H1 (cell line): ENCODE measurements around the gene DPF3. TPM values are rescaled to one million over a fixed set of nuclear protein-coding genes. Genes with fewer than 3 reads are reported as not detected.

ENCODE experiments used
- CTCF ChIA-PET: fragments of 300-600 bp; sonication (Branson Sonifier 250); formaldehyde crosslinking; loops from one replicate; lab custom pipeline; 2021; ENCODE audit not compliant: partially characterized antibody; lab: Charles Lee
- POLR2A ChIA-PET: fragments of 300-600 bp; sonication (Branson Sonifier 250); formaldehyde crosslinking; loops from one replicate; lab custom pipeline; 2021; ENCODE audit warnings: inconsistent platforms; ENCODE audit not compliant: partially characterized antibody; lab: Charles Lee
- DNase-seq, 2 experiments: peaks; one replicate each; pipeline versions ENCODE4 v3.0.0 to v3.0.0-alpha.2; 2010 to 2022; ENCODE audit warnings: low spot score in 2 of 2, low read depth in 1 of 2, mixed read lengths in 1 of 2
- FAIRE-seq: peaks from 2 replicates; lab custom pipeline; 2011; peaks lifted over from hg19 to GRCh38; lab: Jason Lieb, UNC
- H2AFZ ChIP-seq: 2 replicates; pipeline ENCODE4 v1.8.1; 2012; ENCODE audit warnings: low read length, inconsistent platforms
- H2AK5ac ChIP-seq: 2 replicates; pipeline ENCODE4 v1.6.1; 2013; ENCODE audit warnings: low read depth, low read length
- H2BK120ac ChIP-seq: replicated peaks from 2 replicates; pipeline ENCODE3; 2013; ENCODE audit warnings: low read depth, low read length, inconsistent platforms
- H2BK12ac ChIP-seq: 2 replicates; pipeline ENCODE4 v1.6.1; 2013; ENCODE audit warnings: low read depth, low read length
- H2BK15ac ChIP-seq: 2 replicates; pipeline ENCODE4 v1.6.1; 2013; ENCODE audit warnings: low read length
- H2BK20ac ChIP-seq: 2 replicates; pipeline ENCODE4 v1.6.1; 2013; ENCODE audit warnings: low read length
- H2BK5ac ChIP-seq: 2 replicates; pipeline ENCODE4 v1.6.1; 2013; ENCODE audit warnings: low read depth, low read length
- H3K14ac ChIP-seq: 2 replicates; pipeline ENCODE4 v1.6.1; 2013; ENCODE audit warnings: inconsistent platforms; ENCODE audit not compliant: insufficient read length
- H3K18ac ChIP-seq: 2 replicates; pipeline ENCODE4 v1.6.1; 2013; ENCODE audit warnings: low read length; ENCODE audit errors: extremely low read depth
- H3K23ac ChIP-seq: 2 replicates; pipeline ENCODE4 v1.6.1; 2013; ENCODE audit warnings: inconsistent platforms; ENCODE audit not compliant: insufficient read length
- H3K23me2 ChIP-seq: 2 replicates; pipeline ENCODE4 v1.6.1; 2013; ENCODE audit warnings: low read depth, low read length
- H3K27ac ChIP-seq: 2 replicates; pipeline ENCODE4 v1.6.1; 2011; ENCODE audit warnings: low read depth, low read length, inconsistent platforms
- H3K27me3 ChIP-seq, 4 experiments: replicated peaks in 1 of 4; 1 replicate in 1 of 4; 2 replicates in 3 of 4; pipeline versions ENCODE4 v1.6.1 to v1.8.1; 2011 to 2013; ENCODE audit warnings: low read length in 3 of 4, mild to moderate bottlenecking in 3 of 4, inconsistent platforms in 2 of 4, mixed read lengths in 2 of 4, moderate library complexity in 1 of 4; ENCODE audit not compliant: control insufficient read depth in 3 of 4, insufficient read depth in 3 of 4; ENCODE audit errors: extremely low read depth in 1 of 4
- H3K36me3 ChIP-seq, 4 experiments: 2 replicates each; pipeline versions ENCODE4 v1.6.1 to v1.8.1; 2011 to 2013; ENCODE audit warnings: mild to moderate bottlenecking in 4 of 4, low read length in 3 of 4, moderate library complexity in 2 of 4, control low read depth in 1 of 4, inconsistent platforms in 1 of 4; ENCODE audit not compliant: insufficient read depth in 4 of 4, control insufficient read depth in 2 of 4
- H3K4ac ChIP-seq: replicated peaks from 2 replicates; pipeline ENCODE3; 2013; ENCODE audit warnings: low read length, low read depth, mixed read lengths, inconsistent platforms; ENCODE audit not compliant: insufficient read length
- H3K4me1 ChIP-seq, 4 experiments: replicated peaks in 1 of 4; 1 replicate in 1 of 4; 2 replicates in 3 of 4; pipeline versions ENCODE4 v1.6.1 to v1.8.1; 2011 to 2013; ENCODE audit warnings: low read length in 3 of 4, inconsistent platforms in 2 of 4, mixed read lengths in 1 of 4; ENCODE audit not compliant: insufficient read depth in 4 of 4, control insufficient read depth in 3 of 4
- H3K4me2 ChIP-seq, 2 experiments: 2 replicates each; pipeline versions ENCODE4 v1.6.1 to v1.8.1; 2011 to 2013; ENCODE audit warnings: low read depth in 2 of 2, low read length in 2 of 2, control low read depth in 1 of 2, inconsistent platforms in 1 of 2, mild to moderate bottlenecking in 1 of 2; ENCODE audit not compliant: insufficient read depth in 1 of 2
- H3K4me3 ChIP-seq, 4 experiments: fragments of 200-600, 300-600 bp in 1 of 4; sonication (generic), shearing (Covaris generic), sonication (Bioruptor Twin) in 1 of 4; 2 replicates each; pipeline versions ENCODE4 v1.5.1 to v1.8.1; 2011 to 2016; ENCODE audit warnings: low read length in 4 of 4, low read depth in 3 of 4, control low read depth in 2 of 4, inconsistent platforms in 2 of 4, mild to moderate bottlenecking in 2 of 4, mixed read lengths in 1 of 4, moderate library complexity in 1 of 4; ENCODE audit not compliant: insufficient read depth in 2 of 4; ENCODE audit errors: extremely low read depth in 1 of 4
- H3K56ac ChIP-seq: replicated peaks from 2 replicates; pipeline ENCODE3; 2013; ENCODE audit warnings: low read depth, mild to moderate bottlenecking, mixed read lengths, low read length, inconsistent platforms; ENCODE audit not compliant: insufficient read length
- H3K79me1 ChIP-seq: 2 replicates; pipeline ENCODE4 v1.6.1; 2013; ENCODE audit warnings: low read depth, low read length, control low read depth
- H3K79me2 ChIP-seq, 2 experiments: 2 replicates each; pipeline versions ENCODE4 v1.6.1 to v1.8.1; 2012 to 2013; ENCODE audit warnings: low read length in 2 of 2, mild to moderate bottlenecking in 2 of 2, inconsistent platforms in 1 of 2; ENCODE audit not compliant: insufficient read depth in 2 of 2, control insufficient read depth in 1 of 2
- H3K9ac ChIP-seq, 4 experiments: replicated peaks in 1 of 4; 1 replicate in 1 of 4; 2 replicates in 3 of 4; pipeline versions ENCODE4 v1.6.1 to v1.8.1; 2011 to 2013; ENCODE audit warnings: low read depth in 3 of 4, low read length in 3 of 4, control low read depth in 2 of 4, mild to moderate bottlenecking in 2 of 4, moderate library complexity in 2 of 4, inconsistent platforms in 1 of 4; ENCODE audit errors: extremely low read depth in 1 of 4
- H3K9me3 ChIP-seq, 2 experiments: 2 replicates each; pipeline versions ENCODE4 v1.6.1 to v1.8.1; 2012 to 2013; ENCODE audit warnings: mild to moderate bottlenecking in 2 of 2, moderate library complexity in 2 of 2, control low read depth in 1 of 2, inconsistent platforms in 1 of 2, low read depth in 1 of 2, low read length in 1 of 2, mixed read lengths in 1 of 2; ENCODE audit not compliant: insufficient read depth in 2 of 2
- H4K20me1 ChIP-seq, 2 experiments: replicated peaks in 1 of 2; 2 replicates each; pipeline versions ENCODE3 to v1.8.1; 2011 to 2013; ENCODE audit warnings: inconsistent platforms in 2 of 2, low read length in 2 of 2, mild to moderate bottlenecking in 1 of 2; ENCODE audit not compliant: insufficient read depth in 2 of 2, control insufficient read depth in 1 of 2
- H4K5ac ChIP-seq: 2 replicates; pipeline ENCODE4 v1.6.1; 2013; ENCODE audit warnings: low read length, low read depth, mixed read lengths, inconsistent platforms; ENCODE audit not compliant: insufficient read length
- H4K8ac ChIP-seq: 2 replicates; pipeline ENCODE4 v1.8.0; 2013; ENCODE audit warnings: mild to moderate bottlenecking, moderate library complexity, low read length, inconsistent platforms; ENCODE audit not compliant: insufficient read depth; ENCODE audit errors: extremely low read depth
- H4K91ac ChIP-seq: replicated peaks from 2 replicates; pipeline ENCODE3; 2013; ENCODE audit warnings: low read length, mixed read lengths, inconsistent platforms; ENCODE audit not compliant: insufficient read length
- BCL11A ChIP-seq, 2 experiments: IDR thresholded peaks; one replicate each; pipeline ENCODE4 v1.6.1; 2011; ENCODE audit warnings: low read depth in 2 of 2, low read length in 2 of 2, mild to moderate bottlenecking in 2 of 2
- CEBPB ChIP-seq: IDR thresholded peaks from 2 replicates; pipeline ENCODE4 v1.6.1; 2012; ENCODE audit warnings: low read depth, low read length
- CREB1 ChIP-seq: IDR thresholded peaks from 2 replicates; pipeline ENCODE4 v1.6.1; 2012; ENCODE audit warnings: inconsistent platforms
- CTBP2 ChIP-seq: IDR thresholded peaks from 2 replicates; pipeline ENCODE4 v1.7.0; 2011; ENCODE audit warnings: borderline replicate concordance, mild to moderate bottlenecking, moderate library complexity, mixed read lengths, low read length; ENCODE audit not compliant: insufficient read depth, insufficient read length
- JUN ChIP-seq: IDR thresholded peaks from 2 replicates; pipeline ENCODE4 v1.6.1; 2011; ENCODE audit warnings: low read depth, mild to moderate bottlenecking, improper control_type of control experiment, low read length
- JUND ChIP-seq: IDR thresholded peaks from 2 replicates; pipeline ENCODE4 v1.6.1; 2011; ENCODE audit warnings: mild to moderate bottlenecking, improper control_type of control experiment, low read length
- KDM1A ChIP-seq: fragments of 200-600, 300-600 bp; sonication (generic); IDR thresholded peaks from 2 replicates; pipeline ENCODE4 v1.7.1; 2016; ENCODE audit warnings: mild to moderate bottlenecking, low read length, borderline replicate concordance
- KDM4A ChIP-seq: IDR thresholded peaks from one replicate; pipeline ENCODE4 v1.7.1; 2012; ENCODE audit warnings: low read depth, mild to moderate bottlenecking, moderate library complexity, low read length, inconsistent platforms; ENCODE audit not compliant: severe bottlenecking
- RXRA ChIP-seq: IDR thresholded peaks from 2 replicates; pipeline ENCODE4 v1.6.1; 2011; ENCODE audit warnings: low read depth, mild to moderate bottlenecking, low read length, moderate library complexity; ENCODE audit not compliant: insufficient read depth
- SAP30 ChIP-seq: fragments of 300-600 bp; sonication (generic); IDR thresholded peaks from 2 replicates; pipeline ENCODE4 v1.7.1; 2012; ENCODE audit warnings: low read length, moderate library complexity, mild to moderate bottlenecking, inconsistent platforms; ENCODE audit not compliant: insufficient read depth, insufficient replicate concordance
- SUZ12 ChIP-seq: fragments of 200-600 bp; sonication (generic); IDR thresholded peaks from 2 replicates; pipeline ENCODE4 v1.6.1; 2012; ENCODE audit warnings: mild to moderate bottlenecking, inconsistent platforms, low read length, moderate library complexity, mixed read lengths
- TCF12 ChIP-seq: IDR thresholded peaks from 2 replicates; pipeline ENCODE4 v1.6.1; 2011; ENCODE audit warnings: low read depth, mild to moderate bottlenecking, low read length
- WGBS, 2 experiments: shearing (Covaris generic) in 1 of 2; methylation state at CpG; one replicate each; pipeline versions ENCODE4 v1.1.6 to v1.1.7; 2013 to 2015; ENCODE audit warnings: low lambda C conversion rate in 2 of 2, mixed read lengths in 2 of 2, inconsistent platforms in 1 of 2, low coverage in 1 of 2, missing lambda C conversion rate in 1 of 2; ENCODE audit not compliant: insufficient replicate concordance in 2 of 2, insufficient coverage in 1 of 2, insufficient read length in 1 of 2; ENCODE audit errors: extremely low coverage in 1 of 2, missing lambda C conversion rate in 1 of 2; 5-methylcytosine and 5-hydroxymethylcytosine counted together
- polyA plus RNA-seq, 7 experiments: library from polyadenylated mRNA; depleted of rRNA in 3 of 7; stranded (reverse) in 5 of 7; unstranded in 2 of 7; fragments of >200 nt in 5 of 7; fragments of 200-250 nt in 2 of 7; gene quantifications; 1 replicate in 5 of 7; 2 replicates in 1 of 7; 4 replicates in 1 of 7; pipeline versions ENCODE4 v1.2.1 to v1.2.3, GENCODE V29; 2011 to 2013; ENCODE audit warnings: missing spikeins in 2 of 7, mixed read lengths in 2 of 7
- total RNA-seq: library from RNA; stranded (reverse); fragmentation: NEBNext Ultra II Directional; extraction: Animal tissue kit (Norgen Biotek cat#: 25700); gene quantifications from 2 replicates; pipeline ENCODE4 v1.2.1, GENCODE V29; 2021

The DPF3 gene
- total and polyA plus RNA-seq, 2 of the 8 experiments (the other 6 are each of a cell fraction or from before 2014, with no cell fraction given) = 0.19 TPM; not detected in 1

DNA sequence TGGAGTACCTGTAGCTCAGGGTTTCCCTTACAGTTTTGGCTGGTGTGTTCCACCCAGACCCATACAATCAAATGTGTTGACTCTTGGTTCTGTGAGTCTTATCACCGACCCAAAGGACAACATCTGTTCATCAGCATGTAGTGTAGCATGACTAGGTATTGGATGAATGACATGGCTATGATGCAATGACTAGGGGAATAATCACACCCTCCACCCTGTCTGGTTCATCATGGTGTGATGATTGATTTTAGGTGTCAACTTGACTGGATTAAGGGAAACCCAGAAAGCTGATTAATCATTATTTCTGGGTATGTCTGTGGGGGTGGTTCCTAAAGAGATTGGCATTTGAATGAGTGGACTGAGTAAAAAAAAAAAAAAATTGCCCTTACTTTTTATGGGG is 311.3 kb downstream of the DPF3 start:
- no peak overlapping the region for H4K5ac ChIP-seq
- no peak overlapping the region for H3K4me3 ChIP-seq
- H3K27ac ChIP-seq = no peak overlapping the region
- no peak overlapping the region for H2BK12ac ChIP-seq
- WGBS, 2 experiments = 94% methylated on average over 1 of the region's 1 CpG; no CpG with 5 or more reads in 1 of the 2 experiments
- no peak overlapping the region for H2BK20ac ChIP-seq
- no peaks in the 10 kb centered on the region for H4K20me1 ChIP-seq
- no peak overlapping the region for H4K91ac ChIP-seq
- H3K36me3 ChIP-seq = no peaks in the 10 kb centered on the region
- no peak overlapping the region for H3K14ac ChIP-seq
- no peak overlapping the region for H4K8ac ChIP-seq
- H2AFZ ChIP-seq = no peak overlapping the region
- no peak overlapping the region for H3K9ac ChIP-seq
- H3K4ac ChIP-seq = no peak overlapping the region
- H3K9me3 ChIP-seq = no peaks in the 10 kb centered on the region
- no peaks in the 10 kb centered on the region for H3K79me1 ChIP-seq
- no peak for FAIRE-seq
- no peak overlapping the region for H2BK120ac ChIP-seq
- no peaks in the 10 kb centered on the region for H3K27me3 ChIP-seq
- no peaks in the 10 kb centered on the region for H3K79me2 ChIP-seq
- H3K4me1 ChIP-seq = no peaks in the 10 kb centered on the region
- H2BK15ac ChIP-seq = no peak overlapping the region
- no peak overlapping the region for H3K56ac ChIP-seq
- CTCF ChIA-PET = interaction anchor here (0.6 to 1.2 kb wide), 2 partner anchors 29 to 35 kb away, joined by 4 to 5 read pairs; no protein-coding TSS in a partner anchor
- H2BK5ac ChIP-seq = no peak overlapping the region
- no peak overlapping the region for H2AK5ac ChIP-seq
- H3K4me2 ChIP-seq = no peak overlapping the region
- H3K23ac ChIP-seq = no peak overlapping the region
- POLR2A ChIA-PET = no interaction called here
- no peak for DNase-seq
- H3K18ac ChIP-seq = no peak overlapping the region
- TF ChIP-seq RXRA (no peak), CEBPB (no peak), JUND (no peak), JUN (no peak), KDM4A (no peak), SAP30 (no peak), CREB1 (no peak), KDM1A (no peak), BCL11A (IDR thresholded peaks at IDR 0.05; ENCODE audit: low read depth in 2 of 2, low read length in 2 of 2) (no peak), SUZ12 (no peak), CTBP2 (no peak), TCF12 (no peak)
- TF ChIP-seq, all 59 proteins: peak for 0
- H3K23me2 ChIP-seq = no peaks in the 10 kb centered on the region
